ENCODE results near the gene SAP25. TPM values are rescaled to one million over a fixed set of nuclear protein-coding genes. Genes with fewer than 3 reads are reported as not detected.

The SAP25 gene
- total RNA-seq, 4 donors from 2014 or later = 0.96 to 52.4 (median 2.7) TPM; not detected in 1

DNA sequence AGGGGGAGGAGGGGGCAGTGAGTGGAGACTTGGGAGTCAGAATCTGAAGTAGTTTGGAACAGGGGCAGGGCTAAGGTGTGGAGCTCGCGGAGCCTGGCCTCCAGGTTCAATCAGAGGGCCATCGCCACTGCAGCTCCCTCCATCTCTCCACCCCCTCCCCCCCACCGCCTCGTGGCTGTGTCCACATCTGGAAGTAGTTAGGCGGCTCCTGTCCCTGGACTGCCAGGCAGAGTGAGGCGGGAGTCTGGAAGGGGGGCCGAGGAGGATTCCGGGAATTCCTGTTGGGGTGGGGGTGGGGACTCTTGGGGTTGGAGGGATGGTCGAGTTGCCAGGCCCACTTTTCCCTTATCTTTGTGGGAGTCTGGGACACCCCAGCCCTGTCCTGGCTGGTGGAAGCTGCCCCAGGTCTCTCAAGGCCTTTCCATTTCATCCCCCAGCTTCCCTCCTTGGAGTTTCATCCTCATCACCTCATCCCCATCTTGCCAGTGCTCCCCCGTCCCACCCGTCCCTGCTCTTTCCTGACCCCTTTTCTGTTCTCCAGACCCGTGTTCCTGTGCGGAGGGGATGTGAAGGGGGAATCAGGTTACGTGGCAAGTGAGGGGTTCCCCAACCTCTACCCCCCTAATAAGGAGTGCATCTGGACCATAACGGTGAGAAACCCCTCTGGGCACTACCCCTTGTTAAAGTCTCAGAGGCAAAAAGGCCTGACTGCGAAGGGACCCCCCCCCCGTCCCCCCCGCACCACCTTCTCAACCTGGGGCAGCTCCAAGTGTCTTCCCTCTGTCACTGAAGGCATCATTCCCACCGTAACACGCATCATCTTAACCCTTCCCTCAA, 29.4 kb upstream of the SAP25 start:
- H3K36me3 ChIP-seq = no peaks in the 10 kb centered on the region
- 53 to 65% methylated on average over 10 to 20 of the region's 21 CpGs for WGBS, 2 donors (ENCODE audit: low coverage in 1 of 2)
- DNase-seq = peak; percentile 59
- intact Hi-C loops (cut with DNase I; ENCODE audit: low total_unique reads) (no loop called here), in situ Hi-C loops (cut with MboI; ENCODE audit: low pct_ligation_motif_present in 1 of 4, low pct_unique_long_range_greater_than_20kb in 1 of 4, low sequenced_read_pairs in 3 of 4) (no loop called here)
- H3K9me3 ChIP-seq = no peaks in the 10 kb centered on the region
- no peaks in the 10 kb centered on the region for H3K27me3 ChIP-seq
- H3K27ac ChIP-seq = peak overlapping the region; percentile 77 to 92 (median 84)
- H3K4me3 ChIP-seq = peak overlapping the region in 1 of 4 donors; percentile 75
- peaks cover 6 to 28% (median 25%) of the 10 kb centered on the region in 4 donors for H3K4me1 ChIP-seq
- TF ChIP-seq POLR2AphosphoS5 (IDR thresholded peaks at IDR 0.05) (peak in 1 of 3 donors; percentile 22), EP300 (IDR thresholded peaks at IDR 0.05; ENCODE audit: low read depth) (no peak)

GRCh38 chr7:100600730-100601038, 27.0 kb upstream of the SAP25 start:
- intact Hi-C loops (cut with DNase I; ENCODE audit: low total_unique reads) (no loop called here), in situ Hi-C loops (cut with MboI; ENCODE audit: low pct_ligation_motif_present in 1 of 4, low pct_unique_long_range_greater_than_20kb in 1 of 4, low sequenced_read_pairs in 3 of 4) (no loop called here)
- no peak overlapping the region for H3K27ac ChIP-seq

GRCh38 chr7:100599911-100600729, 26.4 kb upstream of the SAP25 start:
- WGBS, 2 donors (ENCODE audit: low coverage in 1 of 2) = 67% methylated on average over 18 of the region's 18 CpGs; no CpG with 5 or more reads in 1 of the 2 donors
- DNase-seq = no peak
- in situ Hi-C loops (cut with MboI; ENCODE audit: low pct_ligation_motif_present in 1 of 4, low pct_unique_long_range_greater_than_20kb in 1 of 4, low sequenced_read_pairs in 3 of 4) (loop anchor here in 1 of 4 donors (25.0 kb wide), 1 partner anchor 87 kb away; the partner anchor contains the start of gene GIGYF1), intact Hi-C loops (cut with DNase I; ENCODE audit: low total_unique reads) (no loop called here)
- Histone ChIP-seq H3K36me3 (no peaks in the 10 kb centered on the region), H3K4me1 (peaks cover 1 to 19% (median 17%) of the 10 kb centered on the region in 4 donors), H3K9me3 (no peaks in the 10 kb centered on the region), H3K27ac (no peak overlapping the region), H3K4me3 (no peak overlapping the region), H3K27me3 (no peaks in the 10 kb centered on the region)
- TF ChIP-seq POLR2A (IDR thresholded peaks at IDR 0.05) = no peak
- no peak for TF ChIP-seq POLR2AphosphoS5 (IDR thresholded peaks at IDR 0.05)

More at GRCh38 chr7:100600730-100601038, 27.0 kb upstream of the SAP25 start:
- 84% methylated on average over 9 of the region's 9 CpGs; no CpG with 5 or more reads in 1 of the 2 donors for WGBS, 2 donors (ENCODE audit: low coverage in 1 of 2)
- H3K27me3 ChIP-seq = no peaks in the 10 kb centered on the region
- TF ChIP-seq POLR2A (IDR thresholded peaks at IDR 0.05) (no peak), EP300 (IDR thresholded peaks at IDR 0.05; ENCODE audit: low read depth) (no peak), POLR2AphosphoS5 (IDR thresholded peaks at IDR 0.05) (no peak)
- TF ChIP-seq, protein P1, sequence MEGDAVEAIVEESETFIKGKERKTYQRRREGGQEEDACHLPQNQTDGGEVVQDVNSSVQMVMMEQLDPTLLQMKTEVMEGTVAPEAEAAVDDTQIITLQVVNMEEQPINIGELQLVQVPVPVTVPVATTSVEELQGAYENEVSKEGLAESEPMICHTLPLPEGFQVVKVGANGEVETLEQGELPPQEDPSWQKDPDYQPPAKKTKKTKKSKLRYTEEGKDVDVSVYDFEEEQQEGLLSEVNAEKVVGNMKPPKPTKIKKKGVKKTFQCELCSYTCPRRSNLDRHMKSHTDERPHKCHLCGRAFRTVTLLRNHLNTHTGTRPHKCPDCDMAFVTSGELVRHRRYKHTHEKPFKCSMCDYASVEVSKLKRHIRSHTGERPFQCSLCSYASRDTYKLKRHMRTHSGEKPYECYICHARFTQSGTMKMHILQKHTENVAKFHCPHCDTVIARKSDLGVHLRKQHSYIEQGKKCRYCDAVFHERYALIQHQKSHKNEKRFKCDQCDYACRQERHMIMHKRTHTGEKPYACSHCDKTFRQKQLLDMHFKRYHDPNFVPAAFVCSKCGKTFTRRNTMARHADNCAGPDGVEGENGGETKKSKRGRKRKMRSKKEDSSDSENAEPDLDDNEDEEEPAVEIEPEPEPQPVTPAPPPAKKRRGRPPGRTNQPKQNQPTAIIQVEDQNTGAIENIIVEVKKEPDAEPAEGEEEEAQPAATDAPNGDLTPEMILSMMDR (IDR thresholded peaks at IDR 0.05) = no peak
- no peaks in the 10 kb centered on the region for H3K9me3 ChIP-seq
- peaks cover 6 to 25% (median 23%) of the 10 kb centered on the region in 4 donors for H3K4me1 ChIP-seq
- DNase-seq = no peak
- no peaks in the 10 kb centered on the region for H3K36me3 ChIP-seq
- H3K4me3 ChIP-seq = no peak overlapping the region

DNA sequence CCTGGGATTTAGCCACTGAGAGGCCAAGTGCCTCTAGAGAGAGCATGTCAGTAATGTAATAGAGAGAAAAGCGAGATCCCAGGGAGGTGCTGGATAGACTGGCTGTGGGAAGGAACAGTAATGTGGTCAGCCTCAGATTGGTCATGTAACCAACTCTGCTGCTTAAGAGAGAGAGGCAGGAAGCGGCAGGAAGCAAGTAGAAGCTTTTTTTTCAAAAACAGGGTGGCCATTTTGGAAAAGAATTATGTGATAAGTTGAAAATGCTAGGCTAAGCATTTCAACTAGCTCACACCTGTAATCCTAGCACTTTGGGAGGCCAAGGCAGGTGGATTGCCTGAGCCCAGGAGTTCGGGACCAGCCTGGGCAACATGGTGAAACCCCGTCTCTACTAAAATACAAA, 24.7 kb upstream of the SAP25 start:
- intact Hi-C loops (cut with DNase I; ENCODE audit: low total_unique reads) = no loop called here
- H3K36me3 ChIP-seq = no peaks in the 10 kb centered on the region
- H3K4me3 ChIP-seq = no peak overlapping the region
- no peak for TF ChIP-seq EP300 (IDR thresholded peaks at IDR 0.05; ENCODE audit: low read depth)
- no peak for TF ChIP-seq POLR2AphosphoS5 (IDR thresholded peaks at IDR 0.05)
- TF ChIP-seq, protein P1 (IDR thresholded peaks at IDR 0.05) = no peak
- peaks cover 0 to 5% (median 3%) of the 10 kb centered on the region in 4 donors for H3K4me1 ChIP-seq
- H3K27ac ChIP-seq = no peak overlapping the region
- no peaks in the 10 kb centered on the region for H3K9me3 ChIP-seq
- in situ Hi-C loops (cut with MboI; ENCODE audit: low pct_ligation_motif_present in 1 of 4, low pct_unique_long_range_greater_than_20kb in 1 of 4, low sequenced_read_pairs in 3 of 4) = loop anchor here in 1 of 4 donors (25.0 kb wide), 1 partner anchor 89 kb away; the partner anchor contains the start of gene GIGYF1
- 88 to 96% methylated on average over 4 of the region's 4 CpGs for WGBS, 2 donors (ENCODE audit: low coverage in 1 of 2)
- H3K27me3 ChIP-seq = no peaks in the 10 kb centered on the region
- DNase-seq = no peak

DNA sequence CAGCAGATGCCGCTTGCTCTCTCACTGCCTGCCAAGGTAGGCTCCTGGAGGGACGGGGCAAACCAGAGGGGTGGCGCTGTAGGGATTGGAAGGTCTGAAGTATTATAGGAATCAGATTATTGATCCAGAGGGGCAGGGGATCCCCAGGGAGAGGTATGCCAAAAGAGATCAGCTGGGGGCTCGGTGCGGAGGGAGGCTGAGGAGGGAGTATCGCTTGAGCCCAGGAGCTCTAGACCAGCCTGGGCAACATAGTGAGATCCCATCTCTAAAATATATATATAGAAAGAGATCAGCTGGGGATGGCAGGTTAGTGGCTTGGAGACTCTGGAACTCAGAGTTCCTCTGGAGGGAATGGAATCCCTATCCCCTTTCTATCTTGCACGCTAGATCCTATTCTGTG, 21.5 kb upstream of the SAP25 start:
- 92 to 100% methylated on average over 2 to 7 of the region's 7 CpGs for WGBS, 2 donors (ENCODE audit: low coverage in 1 of 2)
- H3K9me3 ChIP-seq = no peaks in the 10 kb centered on the region
- H3K27me3 ChIP-seq = no peaks in the 10 kb centered on the region
- TF ChIP-seq POLR2A (IDR thresholded peaks at IDR 0.05) (no peak), EP300 (IDR thresholded peaks at IDR 0.05; ENCODE audit: low read depth) (no peak)
- H3K4me1 ChIP-seq = no peaks in the 10 kb centered on the region
- DNase-seq = no peak
- H3K36me3 ChIP-seq = no peaks in the 10 kb centered on the region
- in situ Hi-C loops (cut with MboI; ENCODE audit: low pct_ligation_motif_present in 1 of 4, low pct_unique_long_range_greater_than_20kb in 1 of 4, low sequenced_read_pairs in 3 of 4) = loop anchor here in 1 of 4 donors (25.0 kb wide), 1 partner anchor 92 kb away; the partner anchor contains the start of gene GIGYF1
- no peak overlapping the region for H3K4me3 ChIP-seq
- intact Hi-C loops (cut with DNase I; ENCODE audit: low total_unique reads) = no loop called here
- H3K27ac ChIP-seq = no peak overlapping the region

Data from transverse colon (tissue), 4 donors.